Activated T-helper 1 cell treated with anti-CD3 and anti-CD28 coated beads, Interleukin-2, amount 50 U/mL, for 16 hours (primary cell): ENCODE measurements around the gene PDE8B.

Experiments
- DNase-seq, 2 donors: peaks; one replicate each; pipeline ENCODE4 v3.0.0-alpha.2; 2020; ENCODE audit warnings: low read depth in 1 of 2, low spot score in 1 of 2

The PDE8B gene

DNA sequence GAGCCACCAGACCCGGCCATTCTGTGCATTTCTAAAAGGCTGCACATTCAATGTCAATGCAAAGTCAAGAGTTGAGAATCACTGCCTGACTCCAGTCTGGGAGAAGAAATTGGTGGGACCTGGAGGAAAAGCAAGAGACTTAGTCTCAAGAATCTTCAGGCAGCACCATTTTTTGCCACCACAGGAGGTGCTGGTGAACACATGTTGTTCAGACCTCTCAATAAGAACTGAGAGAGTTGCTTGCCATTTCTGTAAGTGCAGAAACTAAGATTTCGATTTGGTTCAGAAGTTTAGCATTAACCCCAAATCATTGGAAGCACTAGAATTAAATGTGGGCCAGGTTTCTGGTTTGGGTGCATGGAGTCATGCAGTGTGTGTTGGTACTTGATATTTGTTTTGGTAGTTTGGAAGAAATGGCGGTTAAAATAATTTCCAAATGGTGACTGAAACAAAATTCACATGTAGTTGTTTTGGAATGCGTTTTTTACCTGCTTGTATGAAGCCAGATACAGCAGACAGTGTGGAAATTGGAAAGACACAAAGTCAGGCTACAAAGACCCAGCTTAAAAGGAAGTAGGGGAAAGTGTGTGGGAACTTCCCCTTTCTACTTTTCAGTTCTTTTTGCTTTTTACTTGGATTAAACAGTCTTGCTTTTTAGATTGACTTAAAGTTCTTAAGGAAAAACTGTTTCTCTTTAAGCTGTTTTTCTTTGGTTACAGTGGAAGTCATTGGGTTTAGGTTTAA, 20.4 kb downstream of the PDE8B start:
- DNase-seq, result no peak

- DNase-seq, result no peak
These were observed 21.1 kb downstream of the PDE8B start for GRCh38 chr5:77231471-77232138.

GRCh38 chr5:77232574-77233358, 22.3 kb downstream of the PDE8B start:
- no peak for DNase-seq

GRCh38 chr5:77235846-77236721, 25.6 kb downstream of the PDE8B start:
- DNase-seq, result no peak

GRCh38 chr5:77239126-77239741, 28.8 kb downstream of the PDE8B start:
- no peak for DNase-seq

- no peak for DNase-seq
These were observed 31.0 kb downstream of the PDE8B start for GRCh38 chr5:77241444-77241843.

- no peak for DNase-seq
These were observed 39.0 kb downstream of the PDE8B start for GRCh38 chr5:77249475-77249874.

- DNase-seq, result no peak
These were observed 39.5 kb downstream of the PDE8B start for GRCh38 chr5:77250021-77250420.

DNA sequence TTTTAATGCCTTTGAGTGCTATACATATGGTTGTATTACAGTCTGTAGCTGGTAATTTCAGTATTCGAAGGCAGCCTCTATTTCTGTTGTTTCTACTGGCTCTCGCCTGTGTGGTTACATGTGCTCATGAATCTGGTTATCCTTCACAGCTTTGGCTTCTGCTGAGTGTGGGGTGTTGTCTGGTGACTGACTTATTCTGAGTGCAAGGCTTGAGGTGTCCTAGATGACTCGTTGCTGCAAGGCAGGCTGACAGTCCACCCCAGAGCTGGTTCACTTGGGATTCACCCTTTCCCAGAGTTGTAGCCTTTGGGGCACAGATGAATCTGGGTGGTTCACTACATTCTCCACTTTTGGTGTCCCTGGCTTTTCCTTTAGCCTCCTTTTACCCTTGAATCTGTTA, 41.4 kb downstream of the PDE8B start:
- no peak for DNase-seq

- DNase-seq, result no peak
These were observed 45.1 kb downstream of the PDE8B start for GRCh38 chr5:77255617-77256016.

- DNase-seq, result no peak
These were observed 45.9 kb downstream of the PDE8B start for GRCh38 chr5:77256406-77256805.

- DNase-seq, result no peak
These were observed 48.2 kb downstream of the PDE8B start for GRCh38 chr5:77258652-77259051.

- no peak for DNase-seq
These were observed 49.0 kb downstream of the PDE8B start for GRCh38 chr5:77259476-77259875.

DNA sequence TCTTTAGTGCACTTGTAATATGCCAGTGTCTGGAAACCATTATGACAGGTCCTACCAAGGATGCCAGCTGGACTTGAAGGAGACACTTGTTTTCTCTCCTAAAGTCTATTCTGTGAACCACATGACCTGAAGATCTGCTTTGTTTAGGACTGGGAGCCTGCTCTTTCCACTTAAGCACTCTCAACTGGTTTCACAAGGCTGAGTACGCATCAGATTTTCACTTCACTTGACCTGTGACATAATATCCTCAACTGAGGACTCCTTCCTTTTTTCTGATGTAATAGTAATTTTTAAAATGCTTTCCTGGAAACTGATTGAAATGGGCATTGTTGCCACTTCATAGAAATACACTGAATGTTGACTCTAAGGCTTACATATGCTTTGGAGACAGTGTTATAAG, 52.2 kb downstream of the PDE8B start:
- no peak for DNase-seq

DNA sequence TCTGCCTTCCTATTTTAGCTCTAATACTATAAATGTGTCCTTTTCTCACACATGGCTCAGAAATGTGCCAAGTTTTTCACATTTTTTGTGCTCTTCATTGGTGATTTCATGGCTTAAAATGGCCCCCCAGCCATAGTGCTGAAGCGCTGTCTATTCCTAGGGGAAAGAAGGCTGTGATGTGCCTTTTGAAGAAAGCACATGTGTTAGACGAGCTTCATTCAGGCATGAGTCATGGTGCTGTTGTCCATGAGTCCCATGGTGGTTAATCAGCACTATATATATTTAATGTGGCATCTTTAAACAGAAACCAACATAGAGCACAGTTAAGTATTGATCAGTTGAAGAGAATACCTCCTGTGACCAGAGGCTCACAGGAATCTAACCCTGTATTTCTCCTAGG, 55.8 kb downstream of the PDE8B start:
- no peak for DNase-seq

DNA sequence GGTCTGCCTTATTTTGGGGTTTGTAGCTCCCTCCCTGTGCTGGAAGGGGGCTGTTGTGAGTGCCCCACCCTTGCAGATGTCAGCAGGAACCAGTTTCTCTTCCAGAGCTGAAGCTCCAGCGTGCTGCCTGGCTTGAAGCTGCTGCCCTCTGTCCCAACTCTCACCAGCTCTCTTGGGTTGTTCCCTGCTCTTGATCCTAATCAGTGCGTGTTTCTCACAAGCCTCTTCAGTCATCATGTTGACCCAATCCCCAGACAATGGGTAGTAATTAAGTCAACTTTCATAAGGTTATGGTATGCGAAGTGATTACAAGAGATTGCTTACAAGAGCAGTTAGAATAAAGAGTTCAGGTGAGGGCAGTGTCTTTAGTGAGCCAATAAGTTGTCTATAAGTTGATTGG, 57.0 kb downstream of the PDE8B start:
- DNase-seq, result no peak

- no peak for DNase-seq
These were observed 61.7 kb downstream of the PDE8B start for GRCh38 chr5:77272206-77272605.

- DNase-seq, result no peak
These were observed 67.3 kb downstream of the PDE8B start for GRCh38 chr5:77277759-77278158.

- DNase-seq, result no peak
These were observed 69.6 kb downstream of the PDE8B start for GRCh38 chr5:77280036-77280435.

DNA sequence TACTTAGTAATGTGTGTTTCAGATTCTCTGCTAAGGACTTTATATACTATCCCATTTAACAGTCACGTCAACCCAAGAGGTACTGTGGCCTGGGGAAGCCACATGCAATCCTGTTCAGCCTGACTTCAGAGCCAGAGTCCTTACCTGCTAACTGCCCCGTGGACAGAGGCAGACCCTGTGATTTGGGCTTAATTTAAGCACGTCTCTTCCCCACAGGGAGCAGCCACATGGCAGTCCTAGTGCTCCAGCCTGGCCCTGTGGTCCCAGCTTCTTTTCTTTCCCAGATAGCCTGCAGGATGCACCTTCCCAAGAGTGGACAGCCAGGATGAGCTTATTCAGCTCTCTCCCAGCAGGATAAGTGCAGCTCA, 71.5 kb downstream of the PDE8B start:
- no peak for DNase-seq
